MCF 10A (cell line): ENCODE data around the gene STK24. TPM values are rescaled to one million over a fixed set of nuclear protein-coding genes. Genes with fewer than 3 reads are reported as not detected.

Source experiments
- BruUV-seq: library from RNA; stranded (reverse); fragments of 400-500 nt; replicated peaks from 2 replicates; lab custom pipeline; 2021; lab: Mats Ljungman, UMichigan
- CTCF ChIA-PET: fragments of 300-600 bp; sonication (Branson Sonifier 250); formaldehyde crosslinking; extraction: SDS; loops from one replicate; lab custom pipeline; 2021; ENCODE audit warnings: antibody characterized with exemption, inconsistent platforms; lab: Yijun Ruan, JAX
- POLR2A ChIA-PET: fragments of 300-600, 350-650 bp; sonication (Branson Sonifier 250); formaldehyde crosslinking; extraction: SDS; loops from one replicate; lab custom pipeline; 2020; ENCODE audit warnings: antibody characterized with exemption, inconsistent platforms; lab: Yijun Ruan, JAX
- DNase-seq: peaks from one replicate; pipeline ENCODE4 v3.0.0-alpha.2; 2018; ENCODE audit not compliant: unreplicated experiment
- H3K27ac Mint-ChIP-seq: one replicate; pipeline ENCODE4 v1.8.0; 2022; ENCODE audit warnings: mild to moderate bottlenecking, low read depth, mixed read lengths; ENCODE audit not compliant: unreplicated experiment
- H3K27me3 Mint-ChIP-seq: one replicate; pipeline ENCODE4 v1.8.0; 2022; ENCODE audit warnings: mixed read lengths; ENCODE audit not compliant: insufficient read depth, unreplicated experiment
- H3K36me3 Mint-ChIP-seq: one replicate; pipeline ENCODE4 v1.8.0; 2022; ENCODE audit warnings: mild to moderate bottlenecking, moderate library complexity, mixed read lengths; ENCODE audit not compliant: insufficient read depth, unreplicated experiment
- H3K4me1 Mint-ChIP-seq: one replicate; pipeline ENCODE4 v1.8.0; 2022; ENCODE audit warnings: mixed read lengths; ENCODE audit not compliant: insufficient read depth, unreplicated experiment
- H3K4me3 Mint-ChIP-seq: one replicate; pipeline ENCODE4 v1.8.0; 2022; ENCODE audit warnings: mild to moderate bottlenecking, moderate library complexity, mixed read lengths; ENCODE audit not compliant: unreplicated experiment
- H3K9me3 Mint-ChIP-seq: one replicate; pipeline ENCODE4 v1.8.0; 2022; ENCODE audit warnings: mixed read lengths; ENCODE audit not compliant: unreplicated experiment
- CTCF ChIP-seq: fragments of 200-600 bp; IDR thresholded peaks from one replicate; pipeline ENCODE4 v1.8.0; 2022; ENCODE audit warnings: antibody characterized with exemption, mild to moderate bottlenecking; ENCODE audit not compliant: unreplicated experiment
- intact Hi-C: fragments of 100-400 bp; cut with micrococcal nuclease; formaldehyde crosslinking; loops from 2 replicates; pipeline ENCODE4 v1.14.1; 2022
- total RNA-seq: library from RNA; stranded (reverse); gene quantifications from 2 replicates; pipeline ENCODE4 v1.2.3, GENCODE V29; 2022

The STK24 gene
- total RNA-seq, 1 experiment from 2014 or later = 200 TPM

- no peak for TF ChIP-seq CTCF
- ChIA-PET CTCF (interaction anchor here (0.7 to 5.8 kb wide), 7 partner anchors 33 to 366 kb away, joined by 3 to 134 read pairs (median 3); no protein-coding TSS in a partner anchor), POLR2A (no interaction called here)
- no TSS peak for BruUV-seq
- Mint-ChIP-seq H3K9me3 (no peaks in the 10 kb centered on the region), H3K36me3 (peaks cover 58% of the 10 kb centered on the region), H3K27ac (no peak overlapping the region), H3K4me1 (peaks cover 19% of the 10 kb centered on the region), H3K27me3 (no peaks in the 10 kb centered on the region), H3K4me3 (no peak overlapping the region)
- intact Hi-C loops = loop anchor here (10.0 kb wide), 1 partner anchor 398 kb away; no protein-coding TSS in a partner anchor
- DNase-seq = no peak
Observed at GRCh38 chr13:98447130-98447529, 129.8 kb downstream of the STK24 start.

- no peaks in the 10 kb centered on the region for H3K9me3 Mint-ChIP-seq
- intact Hi-C loops = loop anchor here (10.0 kb wide), 1 partner anchor 399 kb away; no protein-coding TSS in a partner anchor
- no peak overlapping the region for H3K4me3 Mint-ChIP-seq
- H3K36me3 Mint-ChIP-seq = peaks cover 51% of the 10 kb centered on the region
- ChIA-PET POLR2A (interaction anchor here (1.1 to 1.8 kb wide), 3 partner anchors 8 to 125 kb away, joined by 3 to 5 read pairs (median 5); no protein-coding TSS in a partner anchor), CTCF (interaction anchor here (0.5 to 5.8 kb wide), 31 partner anchors 10 to 586 kb away, joined by 3 to 134 read pairs (median 4); no protein-coding TSS in a partner anchor)
- no peak for TF ChIP-seq CTCF
- no peaks in the 10 kb centered on the region for H3K27me3 Mint-ChIP-seq
- H3K27ac Mint-ChIP-seq = no peak overlapping the region
- DNase-seq = no peak
- no TSS peak for BruUV-seq
- peaks cover 19% of the 10 kb centered on the region for H3K4me1 Mint-ChIP-seq
Observed at GRCh38 chr13:98446234-98446621, 130.7 kb downstream of the STK24 start.

GRCh38 chr13:98445340-98446233 is 131.3 kb downstream of the STK24 start:
- Mint-ChIP-seq H3K4me3 (no peak overlapping the region), H3K9me3 (no peaks in the 10 kb centered on the region), H3K27ac (no peak overlapping the region), H3K4me1 (peaks cover 19% of the 10 kb centered on the region), H3K27me3 (no peaks in the 10 kb centered on the region), H3K36me3 (peaks cover 46% of the 10 kb centered on the region)
- intact Hi-C loops = loop anchor here (1.0 to 10.0 kb wide), 5 partner anchors 131 to 591 kb away; partner anchors contain the start of gene STK24
- peak; percentile 75 for DNase-seq
- CTCF ChIA-PET = interaction anchor here (0.5 to 5.8 kb wide), 52 partner anchors 9 to 1010 kb away, joined by 3 to 134 read pairs (median 4); no protein-coding TSS in a partner anchor
- POLR2A ChIA-PET = interaction anchor here (0.8 to 1.8 kb wide), 6 partner anchors 9 to 397 kb away, joined by 3 to 7 read pairs (median 4); no protein-coding TSS in a partner anchor
- TF ChIP-seq CTCF = peak; percentile 97
- no TSS peak for BruUV-seq

GRCh38 chr13:98444381-98444780 is 132.5 kb downstream of the STK24 start:
- peaks cover 19% of the 10 kb centered on the region for H3K4me1 Mint-ChIP-seq
- intact Hi-C loops = loop anchor here (2.0 to 10.0 kb wide), 4 partner anchors 132 to 590 kb away; partner anchors contain the start of genes FARP1 and STK24
- CTCF ChIA-PET = interaction anchor here (0.6 to 5.8 kb wide), 29 partner anchors 8 to 422 kb away, joined by 3 to 134 read pairs (median 5); no protein-coding TSS in a partner anchor

More at GRCh38 chr13:98444381-98444780, 132.5 kb downstream of the STK24 start:
- Mint-ChIP-seq H3K27ac (no peak overlapping the region), H3K4me3 (no peak overlapping the region), H3K9me3 (no peaks in the 10 kb centered on the region), H3K36me3 (peaks cover 44% of the 10 kb centered on the region), H3K27me3 (no peaks in the 10 kb centered on the region)
- no peak for DNase-seq
- BruUV-seq = no TSS peak
- POLR2A ChIA-PET = interaction anchor here (0.5 to 1.7 kb wide), 2 partner anchors 128 to 209 kb away, joined by 3 to 7 read pairs; no protein-coding TSS in a partner anchor
- TF ChIP-seq CTCF = no peak
